HG03575 (cell line): ENCODE data around the gene DVL2.
"Not testable (repeated sequence)": the region's sequence is repeated elsewhere in the genome, so short reads cannot be mapped to it uniquely, and the experiment has no call there.

ENCODE experiments used
- ATAC-seq: cut with Tn5 transposase; IDR thresholded peaks from one replicate; pipeline ENCODE4 v1.9.1; 2021; ENCODE audit not compliant: unreplicated experiment, insufficient number of reproducible peaks, low FRiP score; ENCODE audit errors: extremely low read depth

The DVL2 gene

DNA sequence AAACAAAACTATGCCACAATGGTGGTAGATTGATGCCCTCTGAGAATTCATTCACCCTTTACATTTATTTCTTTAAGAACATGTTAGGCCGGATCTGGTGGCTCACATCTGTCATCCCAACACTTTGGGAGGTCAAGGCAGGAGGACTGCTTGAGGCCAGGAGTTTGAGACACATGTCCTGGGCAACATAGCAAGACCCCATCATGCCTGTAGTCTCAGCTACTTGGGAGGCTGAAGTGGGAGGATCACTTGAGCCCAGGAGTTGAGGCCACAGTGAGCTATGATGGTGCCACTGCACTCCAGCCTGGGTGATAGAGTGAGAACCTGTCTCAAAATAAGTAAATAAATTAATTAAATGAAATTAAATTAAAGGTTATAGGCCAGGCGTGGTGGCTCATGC lies 52.2 kb downstream of the DVL2 start:
- ATAC-seq: not testable (repeated sequence)

DNA sequence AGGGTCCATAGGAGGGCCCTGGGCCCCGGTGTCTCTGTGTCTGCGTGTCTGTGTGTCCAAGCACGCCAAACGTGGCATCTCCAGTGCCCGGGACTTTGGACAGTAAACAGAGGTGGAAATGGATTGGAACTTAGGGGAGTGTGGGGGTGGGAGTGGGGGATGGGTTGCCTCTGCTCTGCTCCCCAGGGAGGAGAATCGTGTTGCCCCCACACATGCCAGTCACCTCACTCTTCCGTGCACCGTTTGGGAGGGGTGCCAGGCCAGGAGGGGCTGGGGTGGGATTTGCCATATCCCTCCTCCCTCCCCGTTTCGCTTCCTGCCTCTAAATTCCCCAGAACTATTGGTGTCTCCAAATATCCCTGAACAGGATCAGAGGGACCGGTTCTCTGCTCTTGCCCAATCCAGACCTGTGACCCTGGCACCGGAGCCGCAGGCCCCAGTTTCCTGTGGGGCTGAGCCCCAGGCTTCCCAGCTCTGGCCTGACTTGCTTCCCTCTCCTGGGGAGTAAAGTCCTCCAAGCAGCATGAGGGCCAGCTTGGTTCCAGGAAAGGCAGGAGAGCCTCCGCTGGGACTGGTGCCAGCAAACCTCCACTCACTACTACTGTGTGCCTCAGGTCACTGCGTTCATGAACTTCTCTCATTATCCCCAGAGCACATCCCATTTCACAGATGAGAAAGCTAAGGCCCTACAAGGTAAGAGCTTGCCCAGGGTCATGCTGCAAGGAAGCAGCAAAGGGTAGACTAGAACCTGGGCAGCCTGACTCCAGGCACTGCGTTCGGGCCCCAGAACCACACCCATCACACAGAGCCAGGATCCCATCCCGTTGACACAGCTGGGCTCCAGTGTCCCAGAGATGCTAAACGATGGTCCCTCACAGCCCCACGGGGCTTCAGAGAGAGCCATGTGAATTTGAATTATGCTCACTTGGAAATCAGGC lies 54.7 kb downstream of the DVL2 start, which contains the start of gene ASGR1:
ASGR1 (minus strand) TSS at position 54 of the 938 bp plus-strand sequence. CDS start 807 bp downstream, outside the sequence.
- no peak for ATAC-seq

DNA sequence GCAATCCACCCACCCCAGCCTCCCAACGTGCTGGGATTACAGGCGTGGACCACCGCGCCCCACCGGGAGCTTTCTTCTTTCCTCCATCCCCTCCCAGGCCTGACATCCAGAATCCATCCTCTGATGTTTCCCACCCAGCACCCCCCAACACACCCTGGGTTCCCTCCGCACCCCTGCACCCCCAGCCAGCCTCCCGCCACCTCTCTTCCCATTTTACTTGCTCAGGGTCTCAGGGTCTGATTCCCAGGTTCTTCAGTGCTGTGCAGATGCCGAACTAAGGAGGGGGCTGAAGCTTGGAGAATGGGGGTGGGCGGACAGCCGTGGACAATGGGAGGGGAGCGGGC lies 55.4 kb downstream of the DVL2 start:
- ATAC-seq: no peak

DNA sequence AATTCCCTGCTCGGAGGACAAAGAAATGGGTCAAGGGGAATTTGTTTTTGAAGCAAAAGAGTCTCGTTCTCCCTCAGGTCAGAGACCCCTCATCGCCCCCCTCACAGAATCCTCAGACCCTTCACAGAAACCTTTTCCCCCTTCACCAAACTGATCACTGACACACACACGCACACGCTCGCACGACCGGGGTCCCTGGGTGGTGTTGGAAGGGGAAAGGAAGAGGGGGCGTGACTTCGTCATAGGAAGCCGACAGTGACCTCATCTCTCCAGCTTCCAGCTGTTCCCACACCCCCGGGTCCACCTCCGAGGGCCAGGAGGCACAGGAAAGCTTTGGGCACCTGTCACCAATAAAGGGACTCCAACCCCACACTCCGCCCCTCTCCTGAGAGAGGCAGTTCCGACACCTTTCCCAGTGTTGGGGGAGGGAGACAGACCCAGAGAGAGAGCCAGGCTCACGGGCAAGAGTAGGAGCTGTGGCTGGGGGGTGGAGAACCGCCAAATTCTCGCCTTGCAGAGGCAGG lies 56.3 kb downstream of the DVL2 start:
- ATAC-seq: no peak

DNA sequence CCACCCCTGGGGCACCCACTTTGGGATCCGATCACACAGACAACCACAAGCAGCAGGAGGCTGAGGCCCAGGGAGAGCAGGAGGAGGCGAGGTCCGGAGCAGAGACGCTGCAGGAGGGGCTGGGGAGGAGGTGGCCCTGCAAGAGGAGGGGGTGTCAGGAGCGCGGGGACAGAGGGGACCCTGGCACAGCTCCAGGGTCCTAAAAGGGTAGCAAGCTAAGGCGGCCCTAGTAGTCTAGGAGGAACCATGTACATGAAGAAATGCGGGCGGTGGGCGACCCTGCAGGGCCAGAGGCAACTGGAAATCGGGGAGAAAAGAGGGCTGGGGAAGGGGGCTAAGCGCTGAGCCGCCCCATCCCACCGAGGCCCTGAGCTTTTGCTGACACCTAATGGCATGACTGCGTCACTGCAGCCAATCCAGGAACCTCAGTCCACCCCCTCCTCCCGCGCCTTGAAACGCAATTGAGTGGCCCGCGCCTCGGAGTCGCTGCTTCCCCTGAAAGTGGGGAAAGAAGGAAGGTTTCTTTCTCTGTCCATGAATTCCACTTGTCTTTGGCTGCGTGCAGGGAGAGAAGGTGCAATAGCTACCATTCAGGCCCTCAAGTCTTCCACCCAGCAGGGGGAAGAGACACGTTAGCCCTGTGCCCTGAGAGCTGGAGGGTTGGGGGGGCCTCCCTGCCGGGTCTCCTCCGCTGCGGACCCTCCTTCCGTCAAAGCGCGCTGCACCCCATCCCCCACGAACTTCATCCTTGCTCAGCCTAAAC lies 56.9 kb downstream of the DVL2 start:
- ATAC-seq: no peak

DNA sequence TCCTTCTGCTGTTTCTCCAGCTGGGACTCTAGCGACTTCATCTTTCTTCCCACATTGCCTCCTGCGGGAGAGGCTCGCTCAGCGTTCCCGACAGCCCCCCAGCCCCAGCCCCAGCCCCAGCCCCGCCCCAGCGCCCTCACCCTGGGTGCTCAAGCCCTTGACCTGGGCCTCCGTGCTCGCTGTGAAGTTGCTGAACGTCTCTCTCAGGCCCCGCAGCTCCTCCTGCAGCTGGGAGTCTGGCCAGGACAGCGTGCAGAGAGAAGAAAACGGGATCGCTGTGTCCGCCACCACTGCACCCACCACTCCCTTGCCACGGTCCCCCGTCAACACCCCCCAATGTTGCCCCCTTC lies 57.5 kb downstream of the DVL2 start:
- no peak for ATAC-seq

DNA sequence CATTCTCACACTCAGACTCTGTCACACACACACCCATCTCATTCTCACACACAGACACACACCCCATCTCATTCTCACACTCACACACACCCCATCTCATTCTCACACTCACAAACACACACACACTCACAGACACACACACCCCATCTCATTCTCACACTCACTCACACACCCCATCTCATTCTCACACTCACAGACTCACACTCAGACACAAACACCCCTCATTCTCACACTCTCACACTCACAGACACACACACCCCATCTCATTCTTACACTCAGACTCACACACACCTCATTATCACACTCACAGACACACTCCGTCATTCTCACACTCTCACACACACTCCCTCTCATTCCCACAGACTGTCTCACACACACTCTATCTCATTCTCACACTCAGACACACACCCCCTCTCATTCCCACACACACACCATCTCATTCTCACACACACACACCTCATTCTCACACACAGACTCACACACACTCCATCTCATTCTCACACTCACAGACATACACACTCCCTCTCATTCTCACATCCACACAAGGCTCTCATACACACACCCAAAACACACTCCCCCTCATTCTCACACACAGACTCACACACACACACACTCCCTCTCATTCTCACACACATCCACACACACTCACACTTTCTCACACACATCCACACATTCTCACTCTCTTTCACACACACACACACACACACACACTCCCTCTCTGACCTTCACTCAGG lies 58.0 kb downstream of the DVL2 start:
- no peak for ATAC-seq
